ENCODE measurements around the gene ZMPSTE24. TPM values are rescaled to one million over a fixed set of nuclear protein-coding genes. Genes with fewer than 3 reads are reported as not detected.
A peak's percentile ranks its signal among the peaks of the same experiment; 100 is the strongest.

ZMPSTE24 gene
- total RNA-seq, 1 donor from 2014 or later, result 19.5 TPM

GRCh38 chr1:40302475-40302874, 44.4 kb downstream of the ZMPSTE24 start:
- ATAC-seq, result no peak
- DNase-seq (ENCODE audit: low spot score), result no peak

- no peak for DNase-seq (ENCODE audit: low spot score)
- ATAC-seq, result no peak
These were observed 45.2 kb downstream of the ZMPSTE24 start for GRCh38 chr1:40303051-40303771.

- ATAC-seq (no peak), DNase-seq (ENCODE audit: low spot score) (no peak)
These were observed 45.8 kb downstream of the ZMPSTE24 start for GRCh38 chr1:40303790-40304189.

GRCh38 chr1:40305451-40305850, 47.4 kb downstream of the ZMPSTE24 start:
- ATAC-seq (peak; percentile 78), DNase-seq (ENCODE audit: low spot score) (no peak)

GRCh38 chr1:40305871-40306270, 47.8 kb downstream of the ZMPSTE24 start:
- ATAC-seq (no peak), DNase-seq (ENCODE audit: low spot score) (no peak)

GRCh38 chr1:40306296-40306695, 48.3 kb downstream of the ZMPSTE24 start:
- ATAC-seq (no peak), DNase-seq (ENCODE audit: low spot score) (no peak)

GRCh38 chr1:40307186-40307585, 49.1 kb downstream of the ZMPSTE24 start:
- DNase-seq (ENCODE audit: low spot score), result no peak
- no peak for ATAC-seq

GRCh38 chr1:40308036-40308727, 50.1 kb downstream of the ZMPSTE24 start:
- DNase-seq (ENCODE audit: low spot score) (no peak), ATAC-seq (no peak)

- DNase-seq (ENCODE audit: low spot score) (no peak), ATAC-seq (no peak)
These were observed 51.5 kb downstream of the ZMPSTE24 start for GRCh38 chr1:40309374-40310128.

GRCh38 chr1:40310129-40310461, 52.1 kb downstream of the ZMPSTE24 start:
- no peak for ATAC-seq
- DNase-seq (ENCODE audit: low spot score), result no peak

GRCh38 chr1:40310983-40311642, 53.1 kb downstream of the ZMPSTE24 start:
- no peak for ATAC-seq
- no peak for DNase-seq (ENCODE audit: low spot score)

GRCh38 chr1:40311692-40312091, 53.7 kb downstream of the ZMPSTE24 start:
- ATAC-seq (no peak), DNase-seq (ENCODE audit: low spot score) (no peak)

- no peak for DNase-seq (ENCODE audit: low spot score)
These were observed 54.5 kb downstream of the ZMPSTE24 start for GRCh38 chr1:40312238-40313205.

GRCh38 chr1:40313329-40313957, 55.4 kb downstream of the ZMPSTE24 start:
- ATAC-seq, result no peak
- no peak for DNase-seq (ENCODE audit: low spot score)

More at GRCh38 chr1:40312238-40313205, 54.5 kb downstream of the ZMPSTE24 start:
- no peak for ATAC-seq

- no peak for ATAC-seq
- no peak for DNase-seq (ENCODE audit: low spot score)
These were observed 56.1 kb downstream of the ZMPSTE24 start for GRCh38 chr1:40313958-40314720.

- no peak for ATAC-seq
- no peak for DNase-seq (ENCODE audit: low spot score)
These were observed 56.7 kb downstream of the ZMPSTE24 start for GRCh38 chr1:40314721-40315238.

GRCh38 chr1:40315239-40315794, 57.3 kb downstream of the ZMPSTE24 start:
- ATAC-seq (peak; percentile 91), DNase-seq (ENCODE audit: low spot score) (peak; percentile 75)

Data from left lobe of liver (tissue), 2 donors.